A549 treated with ZK216348 at 1 μM for 4 hours (cell line): ENCODE data around the gene CRACR2A. TPM values are rescaled to one million over a fixed set of nuclear protein-coding genes. Genes with fewer than 3 reads are reported as not detected.

ENCODE experiments used
- total RNA-seq: library from RNA; stranded (reverse); fragments of 200-300 nt; extraction: Qiagen RNA extraction; gene quantifications from 5 replicates; pipeline ENCODE4 v1.2.3, GENCODE V29; 2022; ENCODE audit warnings: low read depth

The CRACR2A gene, protein sequence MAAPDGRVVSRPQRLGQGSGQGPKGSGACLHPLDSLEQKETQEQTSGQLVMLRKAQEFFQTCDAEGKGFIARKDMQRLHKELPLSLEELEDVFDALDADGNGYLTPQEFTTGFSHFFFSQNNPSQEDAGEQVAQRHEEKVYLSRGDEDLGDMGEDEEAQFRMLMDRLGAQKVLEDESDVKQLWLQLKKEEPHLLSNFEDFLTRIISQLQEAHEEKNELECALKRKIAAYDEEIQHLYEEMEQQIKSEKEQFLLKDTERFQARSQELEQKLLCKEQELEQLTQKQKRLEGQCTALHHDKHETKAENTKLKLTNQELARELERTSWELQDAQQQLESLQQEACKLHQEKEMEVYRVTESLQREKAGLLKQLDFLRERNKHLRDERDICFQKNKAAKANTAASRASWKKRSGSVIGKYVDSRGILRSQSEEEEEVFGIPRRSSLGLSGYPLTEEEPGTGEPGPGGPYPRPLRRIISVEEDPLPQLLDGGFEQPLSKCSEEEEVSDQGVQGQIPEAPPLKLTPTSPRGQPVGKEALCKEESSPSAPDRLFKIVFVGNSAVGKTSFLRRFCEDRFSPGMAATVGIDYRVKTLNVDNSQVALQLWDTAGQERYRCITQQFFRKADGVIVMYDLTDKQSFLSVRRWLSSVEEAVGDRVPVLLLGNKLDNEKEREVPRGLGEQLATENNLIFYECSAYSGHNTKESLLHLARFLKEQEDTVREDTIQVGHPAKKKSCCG
- 1.1 to 1.6 TPM (median 1.2 TPM) in 5 replicates for total RNA-seq

DNA sequence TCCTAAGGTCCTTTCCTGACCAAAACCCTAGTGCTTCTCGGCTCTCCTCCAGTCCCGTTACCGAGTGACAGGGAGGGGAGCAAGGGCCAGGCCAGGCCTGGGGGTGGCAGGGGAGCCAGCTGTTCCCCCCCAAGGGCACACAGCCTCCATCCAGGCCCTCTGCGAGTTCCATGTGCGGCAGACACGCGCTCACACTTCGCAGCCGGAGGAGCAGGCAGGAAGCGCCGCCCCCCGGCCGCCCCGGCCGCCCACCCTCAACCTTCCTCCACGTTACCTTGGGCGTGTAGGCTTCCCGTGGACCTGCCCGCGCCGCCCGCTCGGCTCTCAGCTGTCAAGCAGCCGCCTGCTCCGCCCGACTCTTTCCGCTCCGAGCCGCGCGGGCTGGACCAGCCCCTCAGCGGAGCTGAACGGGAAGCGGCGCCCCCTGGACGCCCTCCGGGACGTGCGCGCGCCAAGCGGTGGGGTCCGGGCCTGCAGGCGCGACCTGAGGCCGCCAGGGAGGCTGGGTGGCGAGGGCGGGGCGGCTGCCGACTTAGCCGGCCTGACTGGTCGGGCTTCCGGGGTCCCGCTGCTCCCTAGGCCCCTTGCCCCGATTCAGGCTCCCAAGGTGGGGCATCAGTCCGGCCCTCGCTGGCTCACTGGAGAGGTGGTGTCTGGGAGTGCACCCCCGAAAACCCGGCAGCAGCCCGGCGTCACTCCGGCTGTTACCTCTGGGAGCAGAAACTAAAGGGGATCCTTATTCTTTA, at the start of gene CRACR2A:
Gene CRACR2A, minus strand, starts transcription at position 369 of the 746 bp plus-strand sequence. CDS start 56,110 bp downstream, outside the sequence.

Other genes with a start within 250 kb of the CRACR2A start
- 1.7 to 3.1 TPM (median 2.7 TPM) in 5 replicates for gene PARP11, start 120.3 kb upstream of the CRACR2A start, total RNA-seq